HCT116 (cell line): ENCODE data around the gene PSMA7. TPM values are rescaled to one million over a fixed set of nuclear protein-coding genes. Genes with fewer than 3 reads are reported as not detected.

ENCODE experiments used
- ATAC-seq: fragments of 200-7000 bp; cut with Tn5 transposase; 2 replicates; pipeline ENCODE4 v1.9.1; 2020; ENCODE audit warnings: mild to moderate bottlenecking, moderate library complexity
- BruUV-seq: library from RNA; stranded (reverse); fragments of 400-500 nt; replicated peaks from 2 replicates; lab custom pipeline; 2021; lab: Mats Ljungman, UMichigan
- CTCF ChIA-PET: fragments of 300-600 bp; sonication (Branson Sonifier 250); formaldehyde crosslinking; loops from one replicate; lab custom pipeline; 2021; ENCODE audit warnings: antibody characterized with exemption; lab: Charles Lee
- POLR2A ChIA-PET: fragments of 300-600, 350-600 bp; sonication (Branson Sonifier 250); formaldehyde crosslinking; loops from one replicate; lab custom pipeline; 2021; ENCODE audit warnings: antibody characterized with exemption; lab: Charles Lee
- RAD21 ChIA-PET, 2 experiments: fragments of 300-600 bp; sonication (Branson Sonifier 250); formaldehyde crosslinking; loops; one replicate each; lab custom pipeline; 2023; ENCODE audit warnings: low total read pairs in 2 of 2; ENCODE audit not compliant: uncharacterized antibody in 2 of 2, unreplicated experiment in 2 of 2, low non-redundant PET in 1 of 2; lab: Charles Lee
- DNase-seq: peaks from one replicate; pipeline ENCODE4 v3.0.0-alpha.2; 2010; ENCODE audit warnings: low read depth, low spot score
- H2AFZ ChIP-seq: fragments of 200-600 bp; shearing (Covaris generic), sonication (generic); 2 replicates; pipeline ENCODE4 v1.6.1; 2017; ENCODE audit warnings: low read depth, mixed run types, mixed read lengths, antibody characterized with exemption, low read length; ENCODE audit not compliant: poor library complexity, severe bottlenecking
- H3K27ac ChIP-seq: 2 replicates; pipeline ENCODE4 v1.5.1; 2012; ENCODE audit warnings: low read depth, low read length
- H3K27me3 ChIP-seq: fragments of 200-600 bp; sonication (generic); 2 replicates; pipeline ENCODE4 v1.6.1; 2016; ENCODE audit warnings: mixed run types, low read length, mixed read lengths; ENCODE audit not compliant: insufficient read depth
- H3K36me3 ChIP-seq, 2 experiments: fragments of 200-500 bp in 1 of 2; fragments of 200-600 bp in 1 of 2; sonication (Bioruptor generic) in 1 of 2; sonication (generic) in 1 of 2; 2 replicates each; pipeline versions ENCODE4 v1.5.1 to v1.6.1; 2014 to 2016; ENCODE audit warnings: low read length in 2 of 2, inconsistent platforms in 1 of 2, mixed read lengths in 1 of 2, mixed run types in 1 of 2; ENCODE audit not compliant: insufficient read depth in 2 of 2, control insufficient read depth in 1 of 2
- H3K4me1 ChIP-seq, 2 experiments: fragments of 200-600 bp in 1 of 2; sonication (generic) in 1 of 2; 2 replicates each; pipeline versions ENCODE4 v1.5.1 to v1.6.1; 2012 to 2017; ENCODE audit warnings: low read length in 2 of 2, inconsistent platforms in 1 of 2, mild to moderate bottlenecking in 1 of 2, mixed read lengths in 1 of 2, mixed run types in 1 of 2, moderate library complexity in 1 of 2; ENCODE audit not compliant: insufficient read depth in 2 of 2, control insufficient read depth in 1 of 2
- H3K4me2 ChIP-seq: fragments of 200-600 bp; sonication (generic); 2 replicates; pipeline ENCODE4 v1.6.1; 2017; ENCODE audit warnings: mixed run types, low read length, mixed read lengths
- H3K4me3 ChIP-seq, 2 experiments: fragments of 200-600 bp in 1 of 2; sonication (generic) in 1 of 2; replicated peaks in 1 of 2; 2 replicates each; pipeline ENCODE4 v1.5.1; 2011 to 2016; ENCODE audit warnings: low read length in 2 of 2, control low read depth in 1 of 2, low read depth in 1 of 2, mild to moderate bottlenecking in 1 of 2, mixed read lengths in 1 of 2, mixed run types in 1 of 2
- H3K79me2 ChIP-seq: fragments of 200-600 bp; sonication (generic); 2 replicates; pipeline ENCODE4 v1.6.1; 2017; ENCODE audit warnings: mild to moderate bottlenecking, mixed run types, low read length, moderate library complexity, mixed read lengths; ENCODE audit not compliant: insufficient read depth
- H3K9ac ChIP-seq: fragments of 200-600 bp; sonication (generic); 2 replicates; pipeline ENCODE4 v1.6.1; 2016; ENCODE audit warnings: low read length, mixed read lengths
- H3K9me2 ChIP-seq: fragments of 200-600 bp; sonication (generic), shearing (Covaris generic); 2 replicates; pipeline ENCODE4 v1.6.1; 2017; ENCODE audit warnings: mixed run types, mild to moderate bottlenecking, moderate library complexity; ENCODE audit not compliant: insufficient read depth
- H3K9me3 ChIP-seq, 2 experiments: fragments of 200-500 bp in 1 of 2; fragments of 200-600 bp in 1 of 2; sonication (Bioruptor generic) in 1 of 2; sonication (generic) in 1 of 2; 2 replicates each; pipeline ENCODE4 v1.6.1; 2014 to 2017; ENCODE audit warnings: low read length in 2 of 2, mixed read lengths in 2 of 2, inconsistent platforms in 1 of 2, low read depth in 1 of 2, mild to moderate bottlenecking in 1 of 2, mixed run types in 1 of 2, moderate library complexity in 1 of 2; ENCODE audit not compliant: control insufficient read depth in 1 of 2, insufficient read depth in 1 of 2
- H4K20me1 ChIP-seq: fragments of 200-600 bp; sonication (generic), shearing (Covaris generic); 2 replicates; pipeline ENCODE4 v1.6.1; 2017; ENCODE audit warnings: mixed run types, mild to moderate bottlenecking, moderate library complexity; ENCODE audit not compliant: insufficient read depth
- CBX3 ChIP-seq: IDR thresholded peaks from 2 replicates; pipeline ENCODE4 v1.6.1; 2012; ENCODE audit warnings: low read depth
- CEBPB ChIP-seq: IDR thresholded peaks from 2 replicates; pipeline ENCODE4 v1.6.1; 2012; ENCODE audit warnings: low read depth
- CTCF ChIP-seq, 3 experiments: fragments of 200-600 bp in 1 of 3; sonication (generic) in 1 of 3; IDR thresholded peaks in 2 of 3; conservative IDR thresholded peaks in 1 of 3; 2 replicates each; pipeline ENCODE4 v1.5.1; 2012 to 2017; ENCODE audit warnings: low read depth in 2 of 3, low read length in 2 of 3, antibody characterized with exemption in 1 of 3, borderline replicate concordance in 1 of 3, control low read depth in 1 of 3, mild to moderate bottlenecking in 1 of 3, mixed read lengths in 1 of 3, mixed run types in 1 of 3, moderate library complexity in 1 of 3; ENCODE audit not compliant: insufficient read depth in 1 of 3
- EGR1 ChIP-seq: IDR thresholded peaks from 2 replicates; pipeline ENCODE4 v1.6.1; 2012; ENCODE audit warnings: low read depth
- ELF1 ChIP-seq: IDR thresholded peaks from 2 replicates; pipeline ENCODE4 v1.6.1; 2012; ENCODE audit warnings: low read depth, borderline replicate concordance
- EZH2 ChIP-seq: fragments of 200-600 bp; sonication (generic); IDR thresholded peaks from 2 replicates; pipeline ENCODE4 v1.6.1; 2017; ENCODE audit warnings: antibody characterized with exemption, mixed run types
- EZH2phosphoT487 ChIP-seq: fragments of 200-600 bp; IDR thresholded peaks from 2 replicates; pipeline ENCODE4 v1.6.1; 2018; ENCODE audit warnings: antibody characterized with exemption, borderline replicate concordance
- FOSL1 ChIP-seq: IDR thresholded peaks from 2 replicates; pipeline ENCODE4 v1.6.1; 2012; ENCODE audit warnings: low read depth
- POLR2A ChIP-seq: IDR thresholded peaks from 2 replicates; pipeline ENCODE4 v1.7.0; 2011; ENCODE audit warnings: borderline replicate concordance; ENCODE audit not compliant: insufficient read depth, insufficient read length; ENCODE audit errors: extremely low read depth
- RAD21 ChIP-seq: IDR thresholded peaks from 2 replicates; pipeline ENCODE4 v1.6.1; 2012; ENCODE audit warnings: low read depth, mild to moderate bottlenecking
- SP1 ChIP-seq: IDR thresholded peaks from 2 replicates; pipeline ENCODE4 v1.6.1; 2012; ENCODE audit warnings: low read depth
- SRF ChIP-seq: IDR thresholded peaks from 2 replicates; pipeline ENCODE4 v1.6.1; 2012; ENCODE audit warnings: low read depth
- TCF7L2 ChIP-seq: IDR thresholded peaks from 2 replicates; pipeline ENCODE4 v1.7.0; 2011; ENCODE audit warnings: borderline replicate concordance, inconsistent platforms; ENCODE audit not compliant: insufficient read depth, insufficient read length; ENCODE audit errors: extremely low read depth
- YY1 ChIP-seq: IDR thresholded peaks from 2 replicates; pipeline ENCODE4 v1.6.1; 2011; ENCODE audit warnings: low read length, low read depth, moderate library complexity, mild to moderate bottlenecking; ENCODE audit not compliant: insufficient replicate concordance; ENCODE audit errors: extremely low read depth
- ZNF274 ChIP-seq: fragments of 200-500 bp; sonication (Bioruptor generic); IDR thresholded peaks from 2 replicates; pipeline ENCODE4 v1.6.1; 2014; ENCODE audit warnings: mild to moderate bottlenecking, low read depth, low read length, inconsistent platforms
- intact Hi-C: fragments of 100-400 bp; cut with micrococcal nuclease; formaldehyde crosslinking; loops from 2 replicates; pipeline ENCODE4 v1.10.0; 2022
- total RNA-seq: library from RNA; stranded (reverse); gene quantifications from one replicate; pipeline ENCODE4 v1.2.1, GENCODE V29; 2021; ENCODE audit not compliant: unreplicated experiment

Gene PSMA7
- total RNA-seq, 1 experiment from 2014 or later, result 364 TPM

GRCh38 chr20:62128502-62128901 is 14.7 kb downstream of the PSMA7 start:
- RAD21 ChIA-PET, result no interaction called here
- intact Hi-C loops, result no loop called here
- H3K4me1 ChIP-seq, result peaks cover 3 to 4% of the 10 kb centered on the region in 2 experiments
- no peaks in the 10 kb centered on the region for H3K9me2 ChIP-seq
- TF ChIP-seq CEBPB (no peak), ELF1 (no peak), SRF (no peak), FOSL1 (no peak), RAD21 (no peak), YY1 (no peak), CBX3 (no peak), EZH2phosphoT487 (no peak), TCF7L2 (no peak), CTCF (IDR thresholded peaks at IDR 0.05 in 2 of 3, conservative IDR thresholded peaks at IDR 0.05 in 1 of 3; ENCODE audit: borderline replicate concordance in 1 of 3, insufficient read depth in 1 of 3, low read depth in 2 of 3, low read length in 2 of 3) (no peak), EZH2 (no peak), SP1 (no peak), EGR1 (no peak), POLR2A (no peak), ZNF274 (no peak)
- peaks cover 25% of the 10 kb centered on the region for H3K79me2 ChIP-seq
- ATAC-seq, result no peak
- H3K4me3 ChIP-seq, result no peak overlapping the region
- H3K4me2 ChIP-seq, result no peak overlapping the region
- no peaks in the 10 kb centered on the region for H3K27me3 ChIP-seq
- BruUV-seq, result no TSS peak
- H3K9ac ChIP-seq, result no peak overlapping the region
- H2AFZ ChIP-seq, result no peak overlapping the region
- no peak overlapping the region for H3K27ac ChIP-seq
- H4K20me1 ChIP-seq, result no peaks in the 10 kb centered on the region; the same call in 1 of the 2 replicates
- CTCF ChIA-PET, result no interaction called here
- H3K9me3 ChIP-seq, result no peaks in the 10 kb centered on the region
- DNase-seq, result no peak
- H3K36me3 ChIP-seq, result peaks cover 48 to 50% of the 10 kb centered on the region in 2 experiments
- POLR2A ChIA-PET, result no interaction called here
